Measurements from ENCODE around the gene BMP3.

Gene BMP3

DNA sequence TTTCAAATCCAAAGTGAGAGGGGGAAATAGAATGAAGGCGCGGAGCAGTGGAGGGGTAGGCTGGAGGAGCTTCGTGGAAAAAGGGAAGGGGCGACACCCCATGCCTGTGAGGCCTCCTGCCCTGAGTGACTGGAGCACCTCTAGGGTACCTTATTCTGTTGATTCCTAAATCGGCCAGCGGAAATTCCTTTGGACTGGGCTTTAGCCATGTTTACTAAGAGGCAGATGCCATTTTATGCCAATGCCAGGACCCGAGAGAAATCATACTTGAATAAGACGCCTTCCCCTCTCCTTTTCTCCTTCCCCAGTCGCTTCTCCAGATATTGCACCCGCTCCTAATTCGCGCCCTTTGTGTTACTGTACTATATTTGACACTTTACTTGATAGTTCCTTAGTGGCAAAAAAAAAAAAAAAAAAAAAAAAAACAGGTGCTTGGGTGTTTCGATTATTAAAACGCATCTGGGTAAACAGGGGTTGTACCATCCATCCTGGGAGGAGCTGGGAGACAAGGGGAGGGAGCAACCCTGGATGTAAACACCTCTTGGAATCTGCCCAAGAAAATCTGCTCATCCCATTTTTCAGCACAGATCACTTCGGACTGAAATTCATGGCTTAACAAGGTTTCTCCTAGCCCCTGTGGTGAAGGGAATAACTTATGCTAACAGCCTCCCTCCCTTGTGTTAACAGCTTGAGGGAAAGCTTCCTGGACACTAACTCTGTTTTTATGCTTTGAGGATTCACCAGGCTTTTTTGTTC lies 1.5 kb downstream of the BMP3 start:
- Mint-ChIP-seq H3K9me3 (ENCODE audit: low read depth) (no peaks in the 10 kb centered on the region), H3K27ac (no peak overlapping the region), H3K27me3 (peaks cover 38% of the 10 kb centered on the region), H3K36me3 (no peaks in the 10 kb centered on the region), H3K4me1 (ENCODE audit: low read depth) (peaks cover 14% of the 10 kb centered on the region), H3K4me3 (peak overlapping the region; percentile 73)

DNA sequence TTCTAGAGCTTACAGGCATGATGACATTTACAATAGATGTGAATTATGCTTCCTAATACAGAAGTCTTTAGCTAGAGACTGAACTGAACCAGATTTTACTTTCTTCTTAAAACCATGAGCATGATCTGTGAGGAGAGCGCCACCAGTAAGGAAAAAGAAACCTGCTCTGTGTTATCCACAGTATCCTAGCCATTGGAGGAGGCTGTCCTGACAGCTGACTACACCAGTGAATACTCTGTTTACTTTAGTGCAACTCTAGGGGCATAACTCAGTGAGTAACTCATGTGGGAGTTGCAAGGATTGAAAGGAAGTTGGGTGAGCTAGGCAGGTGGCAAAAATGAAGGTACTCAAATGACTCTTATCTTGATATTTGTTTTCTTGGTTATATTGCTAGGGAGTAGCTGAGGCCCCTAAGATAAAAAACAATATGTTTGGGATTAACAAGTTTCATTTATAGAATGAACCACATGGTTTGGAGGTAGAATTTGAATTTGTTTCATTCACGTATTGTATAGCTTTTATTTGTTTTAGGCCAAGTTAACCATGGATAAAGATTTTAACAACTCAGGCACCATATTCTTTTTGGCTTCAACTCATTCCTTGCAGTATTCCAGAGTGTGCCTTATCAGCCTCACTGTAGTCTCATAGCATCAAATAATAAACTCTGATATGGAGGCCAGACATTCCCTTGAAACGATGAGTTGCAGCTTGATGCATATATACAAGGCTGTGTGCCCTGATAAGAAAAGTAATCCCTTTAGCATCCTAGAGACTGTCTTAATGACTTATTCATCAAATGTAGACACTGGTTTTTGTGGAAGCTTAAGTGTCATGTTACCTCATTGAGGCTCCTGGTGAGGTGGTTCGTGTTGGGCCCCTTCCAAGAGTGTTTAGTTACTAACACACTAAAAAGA lies 2.5 kb downstream of the BMP3 start:
- Mint-ChIP-seq H3K27me3 (peaks cover 35% of the 10 kb centered on the region), H3K27ac (no peak overlapping the region), H3K36me3 (no peaks in the 10 kb centered on the region), H3K4me3 (no peak overlapping the region), H3K9me3 (ENCODE audit: low read depth) (no peaks in the 10 kb centered on the region), H3K4me1 (ENCODE audit: low read depth) (peaks cover 14% of the 10 kb centered on the region)

DNA sequence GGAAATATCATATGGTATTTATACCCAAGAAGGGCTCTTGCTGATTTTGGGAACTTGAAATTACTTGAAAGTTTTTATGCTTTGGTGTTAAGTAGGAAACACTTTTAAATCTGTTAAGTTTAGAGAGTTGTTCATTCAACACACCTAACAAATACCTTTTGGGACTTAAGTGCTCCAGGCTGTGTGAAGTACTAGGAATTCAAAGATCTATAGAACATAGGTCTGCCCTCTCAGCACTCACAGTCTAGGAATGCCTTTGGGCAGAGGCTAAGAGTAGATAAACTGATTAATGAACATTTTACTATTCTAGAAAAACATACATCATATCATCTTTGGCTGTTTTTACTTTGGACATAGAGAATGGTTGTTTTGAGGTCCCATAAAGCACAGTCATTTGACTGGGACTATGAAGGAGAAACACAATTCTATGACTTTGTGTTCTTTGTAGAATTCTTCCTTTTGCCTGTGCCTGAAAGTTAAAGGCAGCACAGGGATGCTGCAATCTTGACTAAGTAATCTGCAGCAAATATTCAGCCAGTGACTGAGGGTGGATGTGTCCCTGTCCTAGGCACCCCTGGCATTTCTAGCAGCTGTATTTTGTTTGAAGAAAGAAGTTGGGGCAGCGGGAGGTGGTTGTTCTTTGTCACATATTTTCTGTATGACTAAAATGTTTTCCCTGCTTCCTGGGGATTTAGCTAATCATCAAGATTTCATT lies 8.3 kb downstream of the BMP3 start:
- H3K9me3 Mint-ChIP-seq (ENCODE audit: low read depth) = no peaks in the 10 kb centered on the region
- H3K27me3 Mint-ChIP-seq = peaks cover 3% of the 10 kb centered on the region
- no peaks in the 10 kb centered on the region for H3K36me3 Mint-ChIP-seq
- no peak overlapping the region for H3K4me3 Mint-ChIP-seq
- no peak overlapping the region for H3K27ac Mint-ChIP-seq
- no peaks in the 10 kb centered on the region for H3K4me1 Mint-ChIP-seq (ENCODE audit: low read depth)

DNA sequence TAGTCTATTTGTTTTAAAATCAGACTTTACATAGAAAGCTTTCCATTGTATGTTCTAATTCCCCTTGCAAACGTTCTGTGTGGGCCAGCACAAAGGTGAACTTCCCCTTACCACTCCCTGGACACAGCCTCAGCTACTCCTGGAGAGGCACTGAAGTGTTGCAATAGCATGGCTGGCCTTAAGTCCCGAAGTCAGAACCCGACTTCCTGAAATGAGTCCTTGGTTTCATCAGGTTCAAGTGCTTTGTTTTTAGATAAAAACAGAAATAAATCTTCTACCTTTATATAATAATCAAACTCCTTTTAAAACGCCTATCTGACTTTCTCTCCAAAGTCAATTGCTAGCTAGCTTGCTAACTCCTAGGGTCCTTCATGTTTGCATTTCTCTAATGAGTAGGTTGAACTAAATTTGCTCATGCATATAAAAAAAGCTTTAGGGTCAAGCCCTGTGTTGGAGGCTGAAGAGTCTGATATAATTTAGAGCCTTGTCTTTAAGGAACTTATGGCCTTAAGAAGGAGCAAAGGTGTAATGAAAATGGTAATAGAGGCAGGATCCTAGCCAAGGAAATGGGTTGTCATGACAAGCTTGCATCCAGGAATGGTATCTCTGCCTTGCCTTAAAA lies 9.0 kb downstream of the BMP3 start:
- H3K4me1 Mint-ChIP-seq (ENCODE audit: low read depth) = no peaks in the 10 kb centered on the region
- H3K4me3 Mint-ChIP-seq = no peak overlapping the region
- H3K9me3 Mint-ChIP-seq (ENCODE audit: low read depth) = no peaks in the 10 kb centered on the region
- no peaks in the 10 kb centered on the region for H3K36me3 Mint-ChIP-seq
- H3K27ac Mint-ChIP-seq = no peak overlapping the region
- no peaks in the 10 kb centered on the region for H3K27me3 Mint-ChIP-seq

DNA sequence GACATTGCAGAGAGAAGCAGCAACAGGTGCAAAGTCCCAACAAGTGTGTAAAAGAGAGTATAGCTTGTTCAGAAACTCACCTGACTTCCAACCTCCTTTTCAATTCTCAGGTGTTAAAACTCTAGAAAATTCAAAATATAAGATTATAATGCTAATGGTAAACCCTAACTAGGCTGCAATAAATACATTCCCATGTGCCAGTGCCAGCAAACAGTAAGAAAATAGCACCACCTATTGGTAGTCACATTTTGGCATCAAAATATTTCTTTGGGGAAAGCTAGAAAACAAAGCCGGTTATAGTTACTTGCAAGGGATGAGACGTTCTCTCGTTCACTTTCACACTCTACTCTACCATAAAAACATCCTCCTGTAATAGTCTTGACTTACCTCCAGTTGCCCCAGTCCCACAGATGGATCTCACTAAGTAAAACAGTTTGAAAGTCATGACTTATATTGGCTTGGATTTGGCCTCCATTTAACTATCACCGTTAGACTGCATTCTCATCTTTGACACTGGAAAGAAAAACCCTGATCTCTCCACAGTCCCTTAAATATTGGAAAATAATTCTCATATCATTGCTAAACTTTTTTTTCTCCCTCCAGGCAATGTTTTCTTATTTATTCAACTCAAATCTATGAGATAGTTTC lies 9.6 kb downstream of the BMP3 start:
- no peak overlapping the region for H3K27ac Mint-ChIP-seq
- no peaks in the 10 kb centered on the region for H3K36me3 Mint-ChIP-seq
- H3K4me1 Mint-ChIP-seq (ENCODE audit: low read depth) = no peaks in the 10 kb centered on the region
- H3K27me3 Mint-ChIP-seq = peaks cover 3% of the 10 kb centered on the region
- H3K9me3 Mint-ChIP-seq (ENCODE audit: low read depth) = no peaks in the 10 kb centered on the region
- H3K4me3 Mint-ChIP-seq = no peak overlapping the region

DNA sequence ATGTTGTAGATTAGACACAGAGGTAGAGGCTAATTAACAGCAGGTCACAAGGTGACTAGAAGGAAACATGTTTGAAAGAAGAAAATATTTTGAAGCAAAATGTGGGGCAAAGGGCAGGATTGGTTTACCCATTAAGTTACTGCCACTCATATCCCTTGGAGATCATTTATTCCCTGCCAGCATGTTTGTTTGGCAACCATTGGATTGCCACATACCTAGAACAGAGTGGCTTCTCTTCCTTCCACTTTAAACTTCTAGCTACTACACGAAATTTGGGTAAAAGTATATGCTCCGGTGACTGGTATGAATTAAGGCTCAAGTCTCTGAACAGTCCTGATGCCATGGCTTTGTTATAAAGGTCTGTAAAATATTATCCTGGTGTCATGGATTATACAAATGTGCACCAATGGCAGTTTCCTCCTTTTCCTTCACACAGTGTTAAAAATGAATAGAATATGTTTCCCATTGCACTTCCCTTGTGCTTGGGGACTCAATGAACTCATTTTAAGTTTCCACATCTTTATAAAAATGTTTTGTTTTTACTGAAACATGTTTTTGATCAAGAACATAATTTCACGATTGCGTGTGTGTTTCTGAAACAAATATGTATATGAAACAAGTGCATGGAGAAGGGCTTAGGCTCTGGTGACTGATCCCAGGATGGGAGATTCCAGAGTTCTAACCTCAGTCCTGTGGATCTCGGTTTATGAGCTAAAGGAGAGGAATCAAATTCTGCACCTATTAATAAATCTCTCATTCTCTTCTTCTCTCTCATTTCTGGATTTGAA lies 12.3 kb downstream of the BMP3 start:
- Mint-ChIP-seq H3K4me1 (ENCODE audit: low read depth) (no peaks in the 10 kb centered on the region), H3K27ac (no peak overlapping the region), H3K36me3 (no peaks in the 10 kb centered on the region), H3K27me3 (peaks cover 5% of the 10 kb centered on the region), H3K4me3 (no peak overlapping the region), H3K9me3 (ENCODE audit: low read depth) (no peaks in the 10 kb centered on the region)

- Mint-ChIP-seq H3K27ac (no peak overlapping the region), H3K4me3 (no peak overlapping the region), H3K9me3 (ENCODE audit: low read depth) (no peaks in the 10 kb centered on the region), H3K36me3 (no peaks in the 10 kb centered on the region), H3K27me3 (peaks cover 5% of the 10 kb centered on the region), H3K4me1 (ENCODE audit: low read depth) (no peaks in the 10 kb centered on the region)
Observed at GRCh38 chr4:81049330-81049729, 18.8 kb downstream of the BMP3 start.

DNA sequence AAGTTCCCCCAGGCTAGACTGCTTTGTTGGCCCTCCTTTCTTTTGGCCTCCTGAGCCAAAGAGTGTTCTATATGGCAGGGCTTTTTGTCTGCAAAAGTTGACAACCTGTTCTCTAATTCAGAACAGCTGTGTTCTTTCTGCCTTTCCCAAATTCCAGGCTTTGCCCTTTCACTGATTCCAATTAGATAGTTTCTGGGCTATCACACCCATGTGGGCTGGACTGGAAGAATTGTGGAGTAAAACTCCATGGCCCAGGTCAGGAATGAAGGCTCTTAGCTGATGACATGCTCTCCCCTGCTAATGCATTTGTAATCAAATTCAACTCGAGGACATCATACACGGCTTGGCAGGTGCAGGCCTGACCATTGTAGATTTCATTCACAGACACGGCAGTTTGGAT lies 19.4 kb downstream of the BMP3 start:
- no peaks in the 10 kb centered on the region for H3K4me1 Mint-ChIP-seq (ENCODE audit: low read depth)
- H3K27me3 Mint-ChIP-seq = peaks cover 2% of the 10 kb centered on the region
- H3K36me3 Mint-ChIP-seq = no peaks in the 10 kb centered on the region
- H3K9me3 Mint-ChIP-seq (ENCODE audit: low read depth) = no peaks in the 10 kb centered on the region
- no peak overlapping the region for H3K27ac Mint-ChIP-seq
- H3K4me3 Mint-ChIP-seq = no peak overlapping the region

- no peak overlapping the region for H3K27ac Mint-ChIP-seq
Observed at GRCh38 chr4:81052119-81053068, 21.9 kb downstream of the BMP3 start.

GRCh38 chr4:81058621-81059020 lies 28.1 kb downstream of the BMP3 start:
- Mint-ChIP-seq H3K9me3 (ENCODE audit: low read depth) (no peaks in the 10 kb centered on the region), H3K36me3 (no peaks in the 10 kb centered on the region)

More at GRCh38 chr4:81052119-81053068, 21.9 kb downstream of the BMP3 start:
- H3K27me3 Mint-ChIP-seq = no peaks in the 10 kb centered on the region
- H3K36me3 Mint-ChIP-seq = no peaks in the 10 kb centered on the region
- no peaks in the 10 kb centered on the region for H3K4me1 Mint-ChIP-seq (ENCODE audit: low read depth)
- H3K4me3 Mint-ChIP-seq = no peak overlapping the region
- no peaks in the 10 kb centered on the region for H3K9me3 Mint-ChIP-seq (ENCODE audit: low read depth)

GRCh38 chr4:81060587-81061343 lies 30.3 kb downstream of the BMP3 start:
- H3K4me3 Mint-ChIP-seq = no peak overlapping the region
- peaks cover 14% of the 10 kb centered on the region for H3K27me3 Mint-ChIP-seq
- no peak overlapping the region for H3K27ac Mint-ChIP-seq
- no peaks in the 10 kb centered on the region for H3K36me3 Mint-ChIP-seq
- no peaks in the 10 kb centered on the region for H3K4me1 Mint-ChIP-seq (ENCODE audit: low read depth)
- H3K9me3 Mint-ChIP-seq (ENCODE audit: low read depth) = no peaks in the 10 kb centered on the region

More at GRCh38 chr4:81058621-81059020, 28.1 kb downstream of the BMP3 start:
- Mint-ChIP-seq H3K4me3 (no peak overlapping the region), H3K27ac (no peak overlapping the region), H3K4me1 (ENCODE audit: low read depth) (no peaks in the 10 kb centered on the region), H3K27me3 (peaks cover 6% of the 10 kb centered on the region)

- Mint-ChIP-seq H3K27me3 (peaks cover 14% of the 10 kb centered on the region), H3K4me1 (ENCODE audit: low read depth) (no peaks in the 10 kb centered on the region), H3K9me3 (ENCODE audit: low read depth) (no peaks in the 10 kb centered on the region), H3K4me3 (no peak overlapping the region), H3K36me3 (no peaks in the 10 kb centered on the region), H3K27ac (no peak overlapping the region)
Observed at GRCh38 chr4:81061344-81061730, 30.8 kb downstream of the BMP3 start.

Measured in activated naive CD8-positive, alpha-beta T cell (primary cell).